K562 (cell line): ENCODE results near the gene ZNF143. TPM values are rescaled to one million over a fixed set of nuclear protein-coding genes. Genes with fewer than 3 reads are reported as not detected.
A peak's percentile ranks its signal among the peaks of the same experiment; 100 is the strongest.

Source experiments
- ATF1 ChIP-seq, 2 experiments: fragments of 450-650 bp in 1 of 2; IDR thresholded peaks; 2 replicates each; pipeline ENCODE4 v1.6.1; 2016; ENCODE audit warnings: missing compliant biosample characterization in 1 of 2, missing genetic modification characterization in 1 of 2
- CBFA2T3 ChIP-seq: fragments of 450-650 bp; IDR thresholded peaks from 2 replicates; pipeline ENCODE4 v1.6.1; 2017
- CREB1 ChIP-seq, 2 experiments: sonication (generic) in 1 of 2; formaldehyde crosslinking in 1 of 2; IDR thresholded peaks; 2 replicates each; pipeline versions ENCODE4 v1.6.1 to v1.8.0; 2012 to 2022; ENCODE audit warnings: inconsistent platforms in 1 of 2, mild to moderate bottlenecking in 1 of 2, missing genetic modification reagents in 1 of 2, moderate library complexity in 1 of 2
- CREM ChIP-seq: IDR thresholded peaks from 2 replicates; pipeline ENCODE4 v1.6.1; 2014; ENCODE audit warnings: antibody characterized with exemption, low read depth
- HDAC3 ChIP-seq: fragments of 450-650 bp; IDR thresholded peaks from 2 replicates; pipeline ENCODE4 v1.6.1; 2018; ENCODE audit warnings: borderline replicate concordance, mild to moderate bottlenecking, moderate library complexity; ENCODE audit not compliant: partially characterized antibody
- MAFF ChIP-seq: IDR thresholded peaks from 2 replicates; pipeline ENCODE4 v1.6.1; 2012; ENCODE audit warnings: low read length, improper control_type of control experiment
- MEIS2 ChIP-seq: fragments of 450-650 bp; IDR thresholded peaks from 2 replicates; pipeline ENCODE4 v1.6.1; 2014; ENCODE audit warnings: mild to moderate bottlenecking; ENCODE audit not compliant: partially characterized antibody
- NFIC ChIP-seq: fragments of 450-650 bp; IDR thresholded peaks from 2 replicates; pipeline ENCODE4 v1.6.1; 2017; ENCODE audit warnings: mild to moderate bottlenecking, inconsistent platforms
- NFYB ChIP-seq: IDR thresholded peaks from 2 replicates; pipeline ENCODE4 v1.6.1; 2011; ENCODE audit warnings: mild to moderate bottlenecking, moderate library complexity; ENCODE audit not compliant: insufficient read length; ENCODE audit errors: extremely low read depth
- PCBP2 ChIP-seq: fragments of 200-400 bp; formaldehyde crosslinking; IDR thresholded peaks from 2 replicates; pipeline ENCODE4 v1.6.1; 2018; ENCODE audit warnings: low read length, low read depth, mild to moderate bottlenecking, moderate library complexity; ENCODE audit not compliant: poor library complexity, severe bottlenecking
- SMARCC2 ChIP-seq: fragments of 450-650 bp; IDR thresholded peaks from 2 replicates; pipeline ENCODE4 v1.6.1; 2017; ENCODE audit warnings: antibody characterized with exemption, moderate library complexity, mild to moderate bottlenecking, low read depth
- TCF3 ChIP-seq: sonication (generic); formaldehyde crosslinking; IDR thresholded peaks from 2 replicates; pipeline ENCODE4 v1.4.0; 2020; ENCODE audit warnings: mild to moderate bottlenecking, missing genetic modification reagents
- ZNF12 ChIP-seq: sonication (generic); formaldehyde crosslinking; IDR thresholded peaks from 2 replicates; pipeline ENCODE4 v1.4.0; 2020; ENCODE audit warnings: mild to moderate bottlenecking, missing genetic modification reagents
- ZNF133 ChIP-seq: fragments of 250-450 bp; sonication (Bioruptor Pico); IDR thresholded peaks from 2 replicates; pipeline ENCODE4 v1.4.0; 2020; ENCODE audit warnings: mild to moderate bottlenecking
- ZNF263 ChIP-seq: sonication (generic); formaldehyde crosslinking; IDR thresholded peaks from 2 replicates; pipeline ENCODE4 v1.8.0; 2022; ENCODE audit warnings: mild to moderate bottlenecking, missing genetic modification reagents, borderline replicate concordance
- polyA plus RNA-seq, 8 experiments: library from polyadenylated mRNA; depleted of rRNA in 4 of 8; stranded (reverse) in 5 of 8; unstranded in 3 of 8; fragments of >200 nt; fragmentation: Nextera tagmentation in 2 of 8; fragmentation: Illumina TruSeq in 1 of 8; extraction: Ambion mirVana in 2 of 8; extraction: Trizol in 1 of 8; gene quantifications; 2 replicates each; pipeline versions ENCODE4 v1.2.1 to v1.2.3, GENCODE V29; 2011 to 2014; ENCODE audit warnings: inconsistent platforms in 1 of 8, missing spikeins in 1 of 8
- total RNA-seq, 7 experiments: library from RNA; depleted of rRNA in 6 of 7; stranded (reverse); fragments of >200 nt in 6 of 7; fragmentation: Illumina TruSeq in 2 of 7; extraction: Trizol in 2 of 7; gene quantifications; 2 replicates each; pipeline versions ENCODE4 v1.2.1 to v1.2.3, GENCODE V29; 2011 to 2021; ENCODE audit warnings: low replicate concordance in 1 of 7
- TF ChIP-seq, protein P1 (sequence below): sonication (generic); formaldehyde crosslinking; IDR thresholded peaks from 2 replicates; pipeline ENCODE4 v1.8.0; 2023; ENCODE audit warnings: mild to moderate bottlenecking, missing genetic modification reagents
- TF ChIP-seq, protein P2 (sequence below): fragments of 450-650 bp; IDR thresholded peaks from 2 replicates; pipeline ENCODE4 v1.6.1; 2017; ENCODE audit warnings: mild to moderate bottlenecking, moderate library complexity
- TF ChIP-seq, protein P3 (sequence below), 2 experiments: fragments of 450-650 bp in 1 of 2; sonication (generic) in 1 of 2; formaldehyde crosslinking in 1 of 2; IDR thresholded peaks in 1 of 2; conservative IDR thresholded peaks in 1 of 2; 2 replicates each; pipeline versions ENCODE4 v1.6.1 to v1.8.1; 2016 to 2023; ENCODE audit warnings: mild to moderate bottlenecking in 2 of 2, moderate library complexity in 2 of 2, inconsistent platforms in 1 of 2, missing genetic modification reagents in 1 of 2
- TF ChIP-seq, protein P4 (sequence below): fragments of 250-450 bp; sonication (Bioruptor Pico); IDR thresholded peaks from 2 replicates; pipeline ENCODE4 v1.5.0; 2022; ENCODE audit warnings: mild to moderate bottlenecking

Gene ZNF143
- total and polyA plus RNA-seq, 9 of the 15 experiments (the other 6 are each of a cell fraction or from before 2014, with no cell fraction given): 18.4 to 58.5 (median 27.1) TPM

DNA sequence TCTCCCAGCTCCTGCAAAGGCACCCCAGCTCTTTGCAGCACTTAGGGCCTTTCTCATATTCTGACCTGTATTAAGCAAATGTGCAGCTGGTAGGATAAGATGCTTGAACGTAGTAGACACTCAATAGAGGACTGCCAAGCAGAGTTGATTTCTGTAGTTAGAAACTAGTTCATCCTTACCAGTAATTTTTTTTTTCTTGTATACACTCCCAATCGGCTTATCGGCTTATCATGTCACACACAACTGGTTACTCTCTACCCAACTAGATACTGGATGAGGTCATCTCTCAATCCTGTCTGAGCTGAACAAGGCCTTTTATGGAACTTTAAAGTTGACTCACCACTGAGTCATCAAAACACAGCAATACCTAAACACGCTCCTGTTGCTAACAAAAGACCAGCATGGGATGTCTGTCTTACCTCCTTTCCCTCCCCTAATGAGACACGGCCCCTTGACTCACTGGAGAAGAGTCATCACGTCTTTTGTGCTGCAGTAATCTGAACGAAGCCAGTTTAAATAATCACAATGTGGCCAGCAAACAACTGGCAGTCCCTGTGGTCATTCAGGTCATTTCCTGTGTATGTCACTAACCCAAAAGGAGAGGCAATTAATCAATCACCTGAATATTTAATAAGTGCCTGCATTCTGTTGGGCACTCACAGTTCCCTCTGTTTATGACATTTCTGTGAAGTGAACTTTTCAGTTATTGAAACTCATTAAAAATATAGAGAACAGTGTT is 105.2 kb downstream of the ZNF143 start (continued):
- TF ChIP-seq, protein P1, sequence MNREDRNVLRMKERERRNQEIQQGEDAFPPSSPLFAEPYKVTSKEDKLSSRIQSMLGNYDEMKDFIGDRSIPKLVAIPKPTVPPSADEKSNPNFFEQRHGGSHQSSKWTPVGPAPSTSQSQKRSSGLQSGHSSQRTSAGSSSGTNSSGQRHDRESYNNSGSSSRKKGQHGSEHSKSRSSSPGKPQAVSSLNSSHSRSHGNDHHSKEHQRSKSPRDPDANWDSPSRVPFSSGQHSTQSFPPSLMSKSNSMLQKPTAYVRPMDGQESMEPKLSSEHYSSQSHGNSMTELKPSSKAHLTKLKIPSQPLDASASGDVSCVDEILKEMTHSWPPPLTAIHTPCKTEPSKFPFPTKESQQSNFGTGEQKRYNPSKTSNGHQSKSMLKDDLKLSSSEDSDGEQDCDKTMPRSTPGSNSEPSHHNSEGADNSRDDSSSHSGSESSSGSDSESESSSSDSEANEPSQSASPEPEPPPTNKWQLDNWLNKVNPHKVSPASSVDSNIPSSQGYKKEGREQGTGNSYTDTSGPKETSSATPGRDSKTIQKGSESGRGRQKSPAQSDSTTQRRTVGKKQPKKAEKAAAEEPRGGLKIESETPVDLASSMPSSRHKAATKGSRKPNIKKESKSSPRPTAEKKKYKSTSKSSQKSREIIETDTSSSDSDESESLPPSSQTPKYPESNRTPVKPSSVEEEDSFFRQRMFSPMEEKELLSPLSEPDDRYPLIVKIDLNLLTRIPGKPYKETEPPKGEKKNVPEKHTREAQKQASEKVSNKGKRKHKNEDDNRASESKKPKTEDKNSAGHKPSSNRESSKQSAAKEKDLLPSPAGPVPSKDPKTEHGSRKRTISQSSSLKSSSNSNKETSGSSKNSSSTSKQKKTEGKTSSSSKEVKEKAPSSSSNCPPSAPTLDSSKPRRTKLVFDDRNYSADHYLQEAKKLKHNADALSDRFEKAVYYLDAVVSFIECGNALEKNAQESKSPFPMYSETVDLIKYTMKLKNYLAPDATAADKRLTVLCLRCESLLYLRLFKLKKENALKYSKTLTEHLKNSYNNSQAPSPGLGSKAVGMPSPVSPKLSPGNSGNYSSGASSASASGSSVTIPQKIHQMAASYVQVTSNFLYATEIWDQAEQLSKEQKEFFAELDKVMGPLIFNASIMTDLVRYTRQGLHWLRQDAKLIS (CRISPR knock-in tag): peak; percentile 42; the same call in 1 of the 2 replicates
- TF ChIP-seq NFIC (peak; percentile 37; the same call in 1 of the 2 replicates), CBFA2T3 (peak; percentile 92), MEIS2 (peak; percentile 94), NFYB (no peak), ATF1 (CRISPR knock-in tag; IDR thresholded peaks at IDR 0.05) (no peak), ATF1 (tag; IDR thresholded peaks at IDR 0.05) (peak; percentile 93), HDAC3 (peak; percentile 79), TCF3 (CRISPR knock-in tag) (peak; percentile 69), MAFF (peak; percentile 88), CREB1 (IDR thresholded peaks at IDR 0.05) (peak; percentile 65; the same call in 1 of the 2 replicates), CREB1 (CRISPR knock-in tag; IDR thresholded peaks at IDR 0.05) (0 out of 2 replicates have a peak, but pooled peaks have one; percentile 37), SMARCC2 (peak; percentile 97), ZNF263 (CRISPR knock-in tag) (no peak), CREM (peak; percentile 80), ZNF12 (CRISPR knock-in tag) (no peak), PCBP2 (no peak), ZNF133 (CRISPR knock-in tag) (no peak)
- TF ChIP-seq, protein P2, sequence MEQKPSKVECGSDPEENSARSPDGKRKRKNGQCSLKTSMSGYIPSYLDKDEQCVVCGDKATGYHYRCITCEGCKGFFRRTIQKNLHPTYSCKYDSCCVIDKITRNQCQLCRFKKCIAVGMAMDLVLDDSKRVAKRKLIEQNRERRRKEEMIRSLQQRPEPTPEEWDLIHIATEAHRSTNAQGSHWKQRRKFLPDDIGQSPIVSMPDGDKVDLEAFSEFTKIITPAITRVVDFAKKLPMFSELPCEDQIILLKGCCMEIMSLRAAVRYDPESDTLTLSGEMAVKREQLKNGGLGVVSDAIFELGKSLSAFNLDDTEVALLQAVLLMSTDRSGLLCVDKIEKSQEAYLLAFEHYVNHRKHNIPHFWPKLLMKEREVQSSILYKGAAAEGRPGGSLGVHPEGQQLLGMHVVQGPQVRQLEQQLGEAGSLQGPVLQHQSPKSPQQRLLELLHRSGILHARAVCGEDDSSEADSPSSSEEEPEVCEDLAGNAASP: no peak
- TF ChIP-seq, protein P3, sequence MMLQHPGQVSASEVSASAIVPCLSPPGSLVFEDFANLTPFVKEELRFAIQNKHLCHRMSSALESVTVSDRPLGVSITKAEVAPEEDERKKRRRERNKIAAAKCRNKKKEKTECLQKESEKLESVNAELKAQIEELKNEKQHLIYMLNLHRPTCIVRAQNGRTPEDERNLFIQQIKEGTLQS (IDR thresholded peaks at IDR 0.05): peak; percentile 100
- TF ChIP-seq, protein P3 (CRISPR knock-in tag; conservative IDR thresholded peaks at IDR 0.05): peak; percentile 100
- TF ChIP-seq, protein P4, sequence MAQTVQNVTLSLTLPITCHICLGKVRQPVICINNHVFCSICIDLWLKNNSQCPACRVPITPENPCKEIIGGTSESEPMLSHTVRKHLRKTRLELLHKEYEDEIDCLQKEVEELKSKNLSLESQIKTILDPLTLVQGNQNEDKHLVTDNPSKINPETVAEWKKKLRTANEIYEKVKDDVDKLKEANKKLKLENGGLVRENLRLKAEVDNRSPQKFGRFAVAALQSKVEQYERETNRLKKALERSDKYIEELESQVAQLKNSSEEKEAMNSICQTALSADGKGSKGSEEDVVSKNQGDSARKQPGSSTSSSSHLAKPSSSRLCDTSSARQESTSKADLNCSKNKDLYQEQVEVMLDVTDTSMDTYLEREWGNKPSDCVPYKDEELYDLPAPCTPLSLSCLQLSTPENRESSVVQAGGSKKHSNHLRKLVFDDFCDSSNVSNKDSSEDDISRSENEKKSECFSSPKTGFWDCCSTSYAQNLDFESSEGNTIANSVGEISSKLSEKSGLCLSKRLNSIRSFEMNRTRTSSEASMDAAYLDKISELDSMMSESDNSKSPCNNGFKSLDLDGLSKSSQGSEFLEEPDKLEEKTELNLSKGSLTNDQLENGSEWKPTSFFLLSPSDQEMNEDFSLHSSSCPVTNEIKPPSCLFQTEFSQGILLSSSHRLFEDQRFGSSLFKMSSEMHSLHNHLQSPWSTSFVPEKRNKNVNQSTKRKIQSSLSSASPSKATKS (CRISPR knock-in tag): no peak
